Choroid plexus epithelial cell (primary cell): Measurements from ENCODE around the gene KPNA3.

ENCODE experiments used
- DNase-seq: peaks from one replicate; pipeline ENCODE4 v3.0.0-alpha.2; 2010; ENCODE audit warnings: low read depth
- H3K4me3 ChIP-seq: 2 replicates; pipeline ENCODE4 v1.5.1; 2011; ENCODE audit warnings: low read depth, mild to moderate bottlenecking, control low read depth, low read length, moderate library complexity
- TF ChIP-seq, protein P1 (sequence below): conservative IDR thresholded peaks from 2 replicates; pipeline ENCODE4 v1.5.1; 2011; ENCODE audit warnings: low read depth, mild to moderate bottlenecking, control low read depth, inconsistent platforms, low read length, moderate library complexity

KPNA3 gene

DNA sequence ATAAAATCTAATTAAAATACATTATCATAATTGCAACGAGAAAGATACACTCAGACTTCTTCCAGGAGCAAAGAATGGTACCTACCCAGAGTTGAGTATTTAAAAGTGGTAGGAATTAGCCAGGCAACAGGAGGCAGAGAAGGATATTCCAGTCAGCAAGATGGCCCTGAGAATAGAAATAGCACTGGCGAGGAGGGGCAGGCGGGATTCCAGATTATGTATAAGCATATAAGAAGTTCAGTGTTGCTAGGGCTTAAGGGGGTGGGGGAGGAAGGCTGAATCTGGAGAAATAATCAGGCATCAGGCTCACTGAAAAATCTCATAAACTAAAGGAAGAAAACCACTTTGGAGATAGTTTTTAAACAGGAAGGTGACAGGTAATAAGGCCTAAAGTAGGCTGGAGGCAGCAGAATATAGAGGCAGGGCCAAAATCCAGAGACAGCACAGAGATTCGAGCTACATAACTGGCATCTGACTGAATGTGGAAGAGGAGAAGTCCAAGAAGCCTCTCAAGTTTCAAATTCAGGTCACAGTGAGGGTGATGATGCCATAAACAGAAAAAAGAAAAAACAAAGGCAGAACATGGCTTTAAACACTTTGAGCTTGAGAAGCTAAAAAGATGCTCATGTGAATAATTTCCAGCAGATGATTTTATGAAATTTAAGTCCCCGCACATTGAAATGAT, 7.5 kb downstream of the KPNA3 start:
- H3K4me3 ChIP-seq: no peak overlapping the region
- peak; percentile 54 for DNase-seq
- TF ChIP-seq, protein P1, sequence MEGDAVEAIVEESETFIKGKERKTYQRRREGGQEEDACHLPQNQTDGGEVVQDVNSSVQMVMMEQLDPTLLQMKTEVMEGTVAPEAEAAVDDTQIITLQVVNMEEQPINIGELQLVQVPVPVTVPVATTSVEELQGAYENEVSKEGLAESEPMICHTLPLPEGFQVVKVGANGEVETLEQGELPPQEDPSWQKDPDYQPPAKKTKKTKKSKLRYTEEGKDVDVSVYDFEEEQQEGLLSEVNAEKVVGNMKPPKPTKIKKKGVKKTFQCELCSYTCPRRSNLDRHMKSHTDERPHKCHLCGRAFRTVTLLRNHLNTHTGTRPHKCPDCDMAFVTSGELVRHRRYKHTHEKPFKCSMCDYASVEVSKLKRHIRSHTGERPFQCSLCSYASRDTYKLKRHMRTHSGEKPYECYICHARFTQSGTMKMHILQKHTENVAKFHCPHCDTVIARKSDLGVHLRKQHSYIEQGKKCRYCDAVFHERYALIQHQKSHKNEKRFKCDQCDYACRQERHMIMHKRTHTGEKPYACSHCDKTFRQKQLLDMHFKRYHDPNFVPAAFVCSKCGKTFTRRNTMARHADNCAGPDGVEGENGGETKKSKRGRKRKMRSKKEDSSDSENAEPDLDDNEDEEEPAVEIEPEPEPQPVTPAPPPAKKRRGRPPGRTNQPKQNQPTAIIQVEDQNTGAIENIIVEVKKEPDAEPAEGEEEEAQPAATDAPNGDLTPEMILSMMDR: no peak

DNA sequence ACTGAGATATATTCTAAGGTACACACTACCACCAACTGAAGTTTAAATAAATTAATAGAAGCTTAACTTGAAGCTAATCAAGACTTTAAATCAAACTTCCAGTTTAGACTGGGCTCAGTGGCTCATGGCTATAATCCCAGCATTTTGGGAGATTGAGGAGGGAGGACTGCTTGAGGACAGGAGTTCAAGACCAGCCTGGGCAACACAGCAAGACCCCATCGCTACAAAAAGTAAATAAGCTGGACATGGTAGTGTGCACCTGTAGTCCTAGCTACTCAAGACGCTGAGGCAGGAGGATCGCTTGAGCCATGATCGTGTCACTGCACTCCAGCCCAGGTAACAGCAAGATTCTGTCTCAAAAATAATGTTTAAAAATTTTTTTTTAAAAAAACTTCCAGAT, 8.6 kb downstream of the KPNA3 start:
- DNase-seq: no peak
- TF ChIP-seq, protein P1: no peak
- no peak overlapping the region for H3K4me3 ChIP-seq

DNA sequence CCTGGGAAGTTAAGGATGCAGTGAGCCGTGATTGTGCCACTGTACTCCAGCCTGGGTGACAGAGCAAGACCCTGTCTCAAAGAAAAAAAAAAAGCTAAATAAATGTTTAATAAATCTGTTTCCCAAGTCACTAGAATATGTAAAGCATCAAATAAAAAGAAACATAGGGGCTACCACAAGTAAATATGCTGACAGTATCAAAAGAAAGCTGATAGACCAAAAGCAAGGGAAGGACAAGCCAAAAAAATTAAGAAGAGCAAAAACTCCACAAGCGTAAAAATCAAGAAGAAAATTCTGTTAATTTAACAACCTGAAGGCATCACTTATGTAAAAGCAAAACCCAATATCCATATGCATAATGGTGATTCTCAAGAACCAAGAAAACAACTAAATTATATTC, 9.7 kb downstream of the KPNA3 start:
- no peak overlapping the region for H3K4me3 ChIP-seq
- TF ChIP-seq, protein P1: no peak
- DNase-seq: no peak

DNA sequence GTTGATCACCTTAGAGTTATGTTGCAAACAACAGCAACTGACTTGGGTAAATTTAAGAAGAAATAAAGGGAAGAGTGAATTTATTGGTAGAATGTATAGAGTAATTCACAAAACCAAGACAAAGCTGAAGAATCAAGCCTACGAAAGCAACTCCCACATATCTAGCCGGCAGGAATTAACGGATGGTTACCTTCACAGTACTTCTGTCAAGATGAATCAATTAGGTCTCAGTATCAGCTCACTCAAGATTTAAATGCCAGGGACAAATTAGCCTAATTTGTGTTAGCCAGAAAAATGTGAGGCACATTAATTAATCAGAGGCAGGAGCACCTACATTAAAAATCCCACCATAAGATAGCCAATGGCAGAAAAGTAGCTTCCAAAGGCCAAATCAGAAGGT, 10.7 kb downstream of the KPNA3 start:
- no peak for DNase-seq
- TF ChIP-seq, protein P1: no peak
- no peak overlapping the region for H3K4me3 ChIP-seq

DNA sequence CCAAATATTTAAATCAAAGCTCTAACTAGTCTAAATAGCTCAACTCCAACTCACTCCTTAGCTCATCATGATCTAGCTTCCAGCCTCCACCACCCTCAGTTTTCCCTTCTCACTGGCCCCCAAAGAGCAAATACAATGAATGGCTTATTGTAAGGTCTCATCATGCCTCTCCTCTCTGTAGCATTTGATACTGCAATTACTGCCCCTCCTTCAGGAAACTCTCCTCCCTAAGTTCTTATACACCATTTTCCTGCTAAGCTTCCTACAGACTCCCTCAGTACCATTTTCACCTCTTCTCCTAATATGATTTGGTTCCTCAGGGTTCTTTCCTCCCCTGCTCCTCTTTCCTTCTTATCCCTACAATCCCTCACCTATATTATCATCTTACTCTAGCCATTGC, 12.8 kb downstream of the KPNA3 start:
- TF ChIP-seq, protein P1: no peak
- H3K4me3 ChIP-seq: no peak overlapping the region
- no peak for DNase-seq

DNA sequence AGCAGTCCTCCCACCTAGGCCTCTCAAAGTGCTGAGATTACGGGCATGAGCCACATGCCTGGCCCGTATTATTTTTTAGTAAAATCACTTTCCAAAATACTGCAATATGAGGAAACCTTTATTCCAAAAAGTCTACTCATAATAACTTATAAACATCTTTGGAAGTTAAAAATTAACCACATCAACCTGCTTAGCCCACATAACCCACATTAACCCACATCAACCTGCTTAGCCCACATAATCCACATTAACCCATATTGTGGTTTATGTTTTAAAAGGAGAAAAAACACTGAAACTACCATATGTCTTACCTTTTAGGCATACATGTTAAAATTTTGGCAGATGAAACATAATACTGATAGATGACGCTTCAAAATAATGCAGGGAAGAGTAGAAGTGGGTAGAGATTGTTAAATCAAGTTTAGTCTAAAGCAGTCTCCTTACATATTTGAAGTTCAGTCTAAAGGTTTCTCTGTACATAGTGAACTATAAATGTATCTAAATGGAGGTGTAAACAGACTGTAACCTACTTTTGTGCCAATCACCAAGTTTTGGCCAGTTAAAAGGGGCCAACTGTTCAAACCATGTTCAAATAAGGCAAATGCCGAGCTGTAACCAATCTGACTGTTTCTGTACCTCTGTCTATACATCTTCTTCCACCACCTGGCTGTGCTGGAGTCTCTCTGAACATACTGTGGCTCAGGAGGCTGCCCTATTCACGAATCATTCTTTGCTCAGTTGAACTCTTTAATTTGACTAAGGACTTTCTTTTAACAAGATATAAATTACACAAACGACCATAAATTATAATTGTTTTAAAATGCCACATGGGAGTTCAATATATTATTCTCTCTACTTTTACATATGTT, 14.5 kb downstream of the KPNA3 start:
- no peak overlapping the region for H3K4me3 ChIP-seq
- DNase-seq: no peak
- TF ChIP-seq, protein P1: no peak

DNA sequence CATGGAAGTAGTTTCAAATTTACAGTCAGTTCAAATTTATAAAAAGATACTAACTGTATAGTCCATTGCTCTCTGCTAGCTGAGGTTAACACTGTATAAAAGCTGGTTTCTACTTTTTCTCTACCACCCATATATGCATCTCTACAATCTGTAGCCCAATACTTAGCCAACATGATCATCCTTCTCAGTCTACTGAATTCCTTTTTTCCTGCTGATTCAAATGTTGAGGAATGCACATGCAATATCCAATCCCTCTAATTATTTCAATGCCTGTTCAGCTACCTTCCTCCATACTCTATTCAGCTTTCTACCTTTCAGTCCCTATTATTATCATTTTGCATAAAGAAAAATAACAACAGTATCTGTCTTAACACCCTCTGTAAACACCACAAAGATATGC, 15.6 kb downstream of the KPNA3 start:
- DNase-seq: peak; percentile 30
- TF ChIP-seq, protein P1: no peak
- no peak overlapping the region for H3K4me3 ChIP-seq
